Mesenchymal stem cell (in vitro differentiated cells and primary cell): ENCODE data around the gene SH3GL3.

Experiments used
- DNase-seq: peaks from one replicate; pipeline ENCODE4 v3.0.0-alpha.2; 2013
- H2AFZ ChIP-seq: one replicate; pipeline ENCODE4 v1.6.1; 2013; ENCODE audit warnings: low read depth, mild to moderate bottlenecking, control low read depth, inconsistent platforms, low read length, moderate library complexity
- H2AK5ac ChIP-seq: 2 replicates; pipeline ENCODE4 v1.6.1; 2013; ENCODE audit warnings: low read length, moderate library complexity, mild to moderate bottlenecking, inconsistent platforms; ENCODE audit not compliant: severe bottlenecking
- H2BK120ac ChIP-seq: one replicate; pipeline ENCODE4 v1.6.1; 2013; ENCODE audit warnings: low read depth, mild to moderate bottlenecking, inconsistent platforms, low read length, moderate library complexity
- H2BK12ac ChIP-seq, 2 experiments: one replicate each; pipeline ENCODE4 v1.6.1; 2013; ENCODE audit warnings: inconsistent platforms in 2 of 2, low read length in 2 of 2, mild to moderate bottlenecking in 2 of 2, moderate library complexity in 2 of 2, control low read depth in 1 of 2
- H2BK15ac ChIP-seq: one replicate; pipeline ENCODE4 v1.6.1; 2013; ENCODE audit warnings: mild to moderate bottlenecking, low read depth, inconsistent platforms; ENCODE audit not compliant: poor library complexity, severe bottlenecking
- H2BK5ac ChIP-seq: 2 replicates; pipeline ENCODE4 v1.6.1; 2013; ENCODE audit warnings: low read depth, mild to moderate bottlenecking, low read length, control low read depth, inconsistent platforms; ENCODE audit not compliant: poor library complexity, severe bottlenecking
- H3K14ac ChIP-seq, 2 experiments: one replicate each; pipeline ENCODE4 v1.6.1; 2013; ENCODE audit warnings: inconsistent platforms in 2 of 2, low read length in 2 of 2, control low read depth in 1 of 2, mild to moderate bottlenecking in 1 of 2, moderate library complexity in 1 of 2
- H3K18ac ChIP-seq, 2 experiments: one replicate each; pipeline ENCODE4 v1.6.1; 2013; ENCODE audit warnings: inconsistent platforms in 2 of 2, low read length in 2 of 2, control low read depth in 1 of 2, low read depth in 1 of 2, mild to moderate bottlenecking in 1 of 2
- H3K23ac ChIP-seq, 2 experiments: one replicate each; pipeline ENCODE4 v1.6.1; 2013; ENCODE audit warnings: inconsistent platforms in 2 of 2, low read length in 2 of 2, mild to moderate bottlenecking in 2 of 2, moderate library complexity in 2 of 2, control low read depth in 1 of 2
- H3K27ac ChIP-seq: 2 replicates; pipeline ENCODE4 v1.5.1; 2013; ENCODE audit warnings: mild to moderate bottlenecking, moderate library complexity, low read length, control low read depth, inconsistent platforms; ENCODE audit not compliant: poor library complexity, severe bottlenecking
- H3K27me3 ChIP-seq, 2 experiments: 2 replicates each; pipeline versions ENCODE4 v1.6.1 to v1.7.0; 2013; ENCODE audit warnings: low read length in 2 of 2, mild to moderate bottlenecking in 2 of 2, moderate library complexity in 2 of 2, control low read depth in 1 of 2, inconsistent platforms in 1 of 2; ENCODE audit not compliant: control insufficient read depth in 1 of 2, insufficient read depth in 1 of 2
- H3K36me3 ChIP-seq, 2 experiments: 2 replicates each; pipeline versions ENCODE4 v1.6.1 to v1.7.0; 2013; ENCODE audit warnings: low read length in 2 of 2, control low read depth in 1 of 2, inconsistent platforms in 1 of 2, low read depth in 1 of 2, mild to moderate bottlenecking in 1 of 2; ENCODE audit not compliant: insufficient read depth in 2 of 2, control insufficient read depth in 1 of 2
- H3K4ac ChIP-seq, 2 experiments: one replicate each; pipeline ENCODE4 v1.6.1; 2013; ENCODE audit warnings: inconsistent platforms in 2 of 2, low read length in 2 of 2, mild to moderate bottlenecking in 2 of 2, moderate library complexity in 2 of 2, control low read depth in 1 of 2, low read depth in 1 of 2
- H3K4me1 ChIP-seq: 2 replicates; pipeline ENCODE4 v1.6.1; 2013; ENCODE audit warnings: low read depth, low read length, control low read depth; ENCODE audit not compliant: control insufficient read depth, insufficient read depth
- H3K4me2 ChIP-seq: 2 replicates; pipeline ENCODE4 v1.6.1; 2013; ENCODE audit warnings: low read length, mild to moderate bottlenecking, inconsistent platforms; ENCODE audit not compliant: poor library complexity, severe bottlenecking
- H3K4me3 ChIP-seq, 2 experiments: 2 replicates each; pipeline versions ENCODE4 v1.5.1 to v1.7.0; 2013; ENCODE audit warnings: low read length in 2 of 2, mild to moderate bottlenecking in 2 of 2, control low read depth in 1 of 2, low read depth in 1 of 2; ENCODE audit not compliant: insufficient read depth in 1 of 2
- H3K79me1 ChIP-seq: replicated peaks from 2 replicates; pipeline ENCODE4 v1.6.1; 2013; ENCODE audit warnings: mild to moderate bottlenecking, control low read depth, low read length, inconsistent platforms; ENCODE audit not compliant: poor library complexity, severe bottlenecking
- H3K9ac ChIP-seq: 2 replicates; pipeline ENCODE4 v1.7.0; 2013; ENCODE audit warnings: mild to moderate bottlenecking, low read length, moderate library complexity
- H3K9me3 ChIP-seq: 2 replicates; pipeline ENCODE4 v1.7.0; 2013; ENCODE audit warnings: mild to moderate bottlenecking, low read length; ENCODE audit not compliant: control insufficient read depth
- H4K8ac ChIP-seq: one replicate; pipeline ENCODE4 v1.6.1; 2013; ENCODE audit warnings: inconsistent platforms, mild to moderate bottlenecking, low read length, moderate library complexity
- H4K91ac ChIP-seq: one replicate; pipeline ENCODE4 v1.6.1; 2013; ENCODE audit warnings: mild to moderate bottlenecking, low read length, inconsistent platforms
- WGBS: methylation state at CpG from one replicate; pipeline ENCODE4 v1.1.7; 2013; ENCODE audit warnings: mixed read lengths; 5-methylcytosine and 5-hydroxymethylcytosine counted together

Gene SH3GL3

DNA sequence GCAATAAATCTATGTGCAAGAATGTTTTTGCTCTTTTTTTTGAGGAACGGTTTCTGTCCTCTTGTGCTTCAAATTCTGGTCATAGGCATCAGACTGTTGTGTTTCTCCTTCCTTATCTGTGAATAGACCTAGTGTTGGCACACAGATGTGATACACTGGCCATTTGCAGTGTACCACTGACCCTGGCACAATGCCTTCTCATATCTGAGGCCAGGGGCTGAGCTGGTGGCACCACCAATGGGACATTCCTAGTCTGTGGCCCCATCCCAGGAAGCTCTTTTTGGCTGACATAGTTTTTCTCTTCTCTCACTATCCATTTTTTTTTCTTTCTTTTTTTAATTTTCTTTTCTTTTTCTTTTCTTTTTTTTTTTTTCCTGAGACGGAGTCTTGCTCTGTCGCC lies 40.4 kb downstream of the SH3GL3 start:
- Histone ChIP-seq H2AK5ac (no peak overlapping the region), H3K79me1 (no peaks in the 10 kb centered on the region), H2BK5ac (no peak overlapping the region), H3K4me2 (no peak overlapping the region), H3K14ac (no peak overlapping the region), H3K27ac (no peak overlapping the region), H2AFZ (no peak overlapping the region), H3K9me3 (peaks cover 13% of the 10 kb centered on the region), H3K27me3 (peaks cover 0 to 11% of the 10 kb centered on the region in 2 experiments), H4K91ac (no peak overlapping the region), H2BK12ac (no peak overlapping the region), H4K8ac (no peak overlapping the region), H3K36me3 (no peaks in the 10 kb centered on the region), H3K4me3 (no peak overlapping the region), H3K4me1 (no peaks in the 10 kb centered on the region), H3K4ac (no peak overlapping the region), H2BK120ac (no peak overlapping the region), H3K18ac (no peak overlapping the region), H2BK15ac (no peak overlapping the region), H3K9ac (no peak overlapping the region), H3K23ac (no peak overlapping the region)
- DNase-seq: no peak
- 66% methylated on average over 3 of the region's 3 CpGs for WGBS

DNA sequence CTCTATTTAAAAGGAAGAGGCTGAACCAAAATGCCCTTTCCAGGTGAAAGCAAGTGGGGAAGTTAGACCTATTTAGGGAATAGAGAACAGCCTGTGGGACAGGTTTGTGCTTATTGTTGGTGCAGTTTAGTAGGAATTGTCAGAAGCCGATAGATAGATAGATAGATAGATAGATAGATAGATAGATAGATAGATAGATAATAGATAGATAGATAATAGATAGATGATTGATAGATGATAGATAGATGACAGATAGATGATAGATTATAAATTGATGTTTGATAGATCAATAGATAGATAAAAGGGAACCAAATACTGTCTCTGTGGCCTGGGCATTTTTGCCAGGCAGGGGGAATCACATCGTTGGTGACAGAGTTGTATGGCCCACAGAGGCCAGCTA lies 42.5 kb downstream of the SH3GL3 start:
- no peak overlapping the region for H3K23ac ChIP-seq
- H3K27ac ChIP-seq: no peak overlapping the region
- no peak overlapping the region for H3K9ac ChIP-seq
- H3K27me3 ChIP-seq: peaks cover 0 to 13% of the 10 kb centered on the region in 2 experiments
- H2BK5ac ChIP-seq: no peak overlapping the region
- H2AFZ ChIP-seq: no peak overlapping the region
- no peak overlapping the region for H2AK5ac ChIP-seq
- no peak overlapping the region for H3K4me2 ChIP-seq
- peaks cover 7% of the 10 kb centered on the region for H3K9me3 ChIP-seq
- H3K18ac ChIP-seq: no peak overlapping the region
- H3K4me3 ChIP-seq: no peak overlapping the region
- H3K14ac ChIP-seq: no peak overlapping the region
- 87% methylated on average over 2 of the region's 2 CpGs for WGBS
- H2BK12ac ChIP-seq: no peak overlapping the region
- H4K91ac ChIP-seq: no peak overlapping the region
- no peak overlapping the region for H2BK15ac ChIP-seq
- H2BK120ac ChIP-seq: no peak overlapping the region
- H3K36me3 ChIP-seq: no peaks in the 10 kb centered on the region
- no peaks in the 10 kb centered on the region for H3K79me1 ChIP-seq
- H3K4ac ChIP-seq: no peak overlapping the region
- H4K8ac ChIP-seq: no peak overlapping the region
- DNase-seq: no peak
- H3K4me1 ChIP-seq: no peaks in the 10 kb centered on the region

DNA sequence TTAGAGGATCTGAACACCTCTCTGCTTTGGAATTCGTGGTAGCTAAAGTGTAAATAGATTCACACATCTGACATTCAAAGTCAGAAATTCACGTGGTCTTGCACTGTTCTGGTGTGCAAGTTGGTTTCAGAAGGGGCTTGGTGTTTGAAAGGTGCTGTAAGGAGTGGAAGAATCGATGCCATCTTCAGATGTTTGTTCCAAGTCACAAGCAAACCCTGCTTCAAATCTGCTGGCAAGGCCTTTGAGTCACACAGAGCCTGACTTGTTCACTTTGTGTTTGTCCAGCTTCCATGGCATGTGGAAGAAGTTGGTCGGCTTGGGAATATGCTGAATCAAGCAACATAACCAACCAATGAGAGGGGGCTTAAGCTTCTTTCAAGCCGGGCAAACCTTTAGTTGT lies 44.3 kb downstream of the SH3GL3 start:
- Histone ChIP-seq H2AK5ac (no peak overlapping the region), H4K91ac (no peak overlapping the region), H3K18ac (no peak overlapping the region), H4K8ac (no peak overlapping the region), H3K36me3 (no peaks in the 10 kb centered on the region), H3K4me3 (no peak overlapping the region), H3K27ac (no peak overlapping the region), H2BK12ac (no peak overlapping the region), H2BK120ac (no peak overlapping the region), H3K9ac (no peak overlapping the region), H3K4ac (no peak overlapping the region), H2BK5ac (no peak overlapping the region), H3K4me2 (no peak overlapping the region), H3K23ac (no peak overlapping the region), H2BK15ac (no peak overlapping the region), H2AFZ (no peak overlapping the region), H3K14ac (no peak overlapping the region), H3K27me3 (peaks cover 0 to 13% of the 10 kb centered on the region in 2 experiments), H3K9me3 (peaks cover 1% of the 10 kb centered on the region), H3K79me1 (no peaks in the 10 kb centered on the region), H3K4me1 (no peaks in the 10 kb centered on the region)
- 69% methylated on average over 5 of the region's 5 CpGs for WGBS
- DNase-seq: no peak

GRCh38 chr15:83496766-83497165 lies 49.6 kb downstream of the SH3GL3 start:
- Histone ChIP-seq H3K27ac (no peak overlapping the region), H3K18ac (no peak overlapping the region), H4K91ac (no peak overlapping the region), H3K4me1 (no peaks in the 10 kb centered on the region), H3K9ac (no peak overlapping the region), H3K9me3 (peaks cover 3% of the 10 kb centered on the region), H2BK12ac (no peak overlapping the region), H2BK5ac (no peak overlapping the region), H4K8ac (no peak overlapping the region), H3K23ac (no peak overlapping the region), H3K4me2 (no peak overlapping the region), H2AK5ac (no peak overlapping the region), H3K4me3 (no peak overlapping the region), H3K14ac (no peak overlapping the region), H3K4ac (no peak overlapping the region), H3K36me3 (no peaks in the 10 kb centered on the region), H2AFZ (no peak overlapping the region), H3K27me3 (peaks cover 0 to 2% of the 10 kb centered on the region in 2 experiments), H3K79me1 (no peaks in the 10 kb centered on the region), H2BK15ac (no peak overlapping the region), H2BK120ac (no peak overlapping the region)
- WGBS: 63% methylated on average over 1 of the region's 1 CpG
- no peak for DNase-seq
